SK-N-SH (cell line): ENCODE measurements around the gene MRPL12. TPM values are rescaled to one million over a fixed set of nuclear protein-coding genes. Genes with fewer than 3 reads are reported as not detected.

ENCODE experiments used
- CTCF ChIA-PET: fragments of 300-600, 350-600 bp; formaldehyde crosslinking; extraction: SDS; loops from one replicate; lab custom pipeline; 2021; lab: Yijun Ruan, JAX
- POLR2A ChIA-PET: fragments of 350-600 bp; sonication (Branson Sonifier 250); formaldehyde crosslinking; extraction: SDS; loops from one replicate; lab custom pipeline; 2020; ENCODE audit warnings: antibody characterized with exemption, inconsistent platforms; lab: Yijun Ruan, JAX
- DNase-seq: peaks from one replicate; pipeline ENCODE4 v3.0.0; 2012
- H2AFZ ChIP-seq: fragments of 200-600 bp; sonication (generic); 2 replicates; pipeline ENCODE4 v1.8.1; 2016; ENCODE audit warnings: antibody characterized with exemption, mild to moderate bottlenecking, low read depth
- H3F3A ChIP-seq: fragments of 200-600 bp; sonication (generic); replicated peaks from 2 replicates; pipeline ENCODE3; 2016; ENCODE audit warnings: antibody characterized with exemption, mild to moderate bottlenecking; ENCODE audit not compliant: insufficient read depth
- H3K27ac ChIP-seq, 2 experiments: fragments of 200-500 bp in 1 of 2; fragments of 200-600 bp in 1 of 2; sonication (Bioruptor generic) in 1 of 2; sonication (generic), shearing (Covaris generic) in 1 of 2; 2 replicates each; pipeline versions ENCODE4 v1.5.1 to v1.6.1; 2014 to 2016; ENCODE audit warnings: low read depth in 2 of 2, inconsistent platforms in 1 of 2, low read length in 1 of 2, mild to moderate bottlenecking in 1 of 2, mixed read lengths in 1 of 2
- H3K27me3 ChIP-seq: fragments of 200-600 bp; sonication (generic), shearing (Covaris generic); 2 replicates; pipeline ENCODE4 v1.6.1; 2016; ENCODE audit warnings: mixed run types; ENCODE audit not compliant: insufficient read depth
- H3K36me3 ChIP-seq, 2 experiments: fragments of 200-500 bp in 1 of 2; fragments of 200-600 bp in 1 of 2; sonication (Bioruptor generic) in 1 of 2; sonication (generic) in 1 of 2; replicated peaks in 1 of 2; 2 replicates each; pipeline versions ENCODE3 to v1.5.1; 2014 to 2016; ENCODE audit warnings: low read length in 1 of 2, mild to moderate bottlenecking in 1 of 2; ENCODE audit not compliant: insufficient read depth in 2 of 2, control insufficient read depth in 1 of 2
- H3K4me1 ChIP-seq, 2 experiments: fragments of 200-500 bp in 1 of 2; fragments of 200-600 bp in 1 of 2; sonication (Bioruptor generic) in 1 of 2; sonication (generic), shearing (Covaris generic) in 1 of 2; 2 replicates each; pipeline versions ENCODE4 v1.5.1 to v1.6.1; 2014 to 2016; ENCODE audit warnings: low read depth in 1 of 2, low read length in 1 of 2, mixed run types in 1 of 2; ENCODE audit not compliant: insufficient read depth in 2 of 2, control insufficient read depth in 1 of 2
- H3K4me2 ChIP-seq: fragments of 200-600 bp; sonication (generic), shearing (Covaris generic); 2 replicates; pipeline ENCODE4 v1.6.1; 2017; ENCODE audit warnings: mixed run types
- H3K4me3 ChIP-seq, 2 experiments: fragments of 200-500 bp in 1 of 2; fragments of 200-600 bp in 1 of 2; sonication (Bioruptor generic) in 1 of 2; sonication (generic), shearing (Covaris generic) in 1 of 2; 2 replicates each; pipeline versions ENCODE4 v1.5.1 to v1.8.1; 2014 to 2016; ENCODE audit warnings: low read depth in 2 of 2, inconsistent platforms in 1 of 2, low read length in 1 of 2, mild to moderate bottlenecking in 1 of 2, mixed read lengths in 1 of 2, moderate library complexity in 1 of 2
- H3K79me2 ChIP-seq: fragments of 200-600 bp; sonication (generic); 2 replicates; pipeline ENCODE4 v1.8.1; 2017; ENCODE audit warnings: mild to moderate bottlenecking; ENCODE audit not compliant: insufficient read depth
- H3K9ac ChIP-seq: fragments of 200-600 bp; sonication (generic); 2 replicates; pipeline ENCODE4 v1.6.1; 2017; ENCODE audit warnings: mixed run types
- H3K9me2 ChIP-seq: fragments of 200-600 bp; sonication (generic); 2 replicates; pipeline ENCODE4 v1.6.1; 2017; ENCODE audit warnings: mixed run types
- H3K9me3 ChIP-seq: fragments of 200-600 bp; sonication (generic); 2 replicates; pipeline ENCODE4 v1.6.1; 2017; ENCODE audit warnings: mixed run types, mild to moderate bottlenecking, moderate library complexity
- H4K20me1 ChIP-seq: fragments of 200-600 bp; sonication (generic); 2 replicates; pipeline ENCODE4 v1.6.1; 2017; ENCODE audit warnings: mild to moderate bottlenecking, mixed run types; ENCODE audit not compliant: insufficient read depth
- CHD2 ChIP-seq: fragments of 150-350 bp; IDR thresholded peaks from 2 replicates; pipeline ENCODE4 v1.6.1; 2018; ENCODE audit warnings: low read length; ENCODE audit not compliant: partially characterized antibody
- ELF1 ChIP-seq: IDR thresholded peaks from 2 replicates; pipeline ENCODE4 v1.4.0; 2012
- EP300 ChIP-seq, 2 experiments: IDR thresholded peaks; 2 replicates each; pipeline versions ENCODE4 v1.4.0 to v1.6.1; 2012; ENCODE audit warnings: borderline replicate concordance in 1 of 2, low read depth in 1 of 2, low read length in 1 of 2
- EZH2phosphoT487 ChIP-seq: fragments of 200-600 bp; sonication (generic); IDR thresholded peaks from 2 replicates; pipeline ENCODE4 v1.6.1; 2017; ENCODE audit warnings: low read depth, mixed run types, mild to moderate bottlenecking, antibody characterized with exemption, moderate library complexity, borderline replicate concordance
- FOSL2 ChIP-seq: IDR thresholded peaks from 2 replicates; pipeline ENCODE4 v1.4.0; 2012; ENCODE audit warnings: low read depth, mild to moderate bottlenecking, moderate library complexity, borderline replicate concordance
- GATA2 ChIP-seq: sonication (generic); formaldehyde crosslinking; IDR thresholded peaks from 2 replicates; pipeline ENCODE4 v1.5.0; 2020; ENCODE audit warnings: mild to moderate bottlenecking, missing genetic modification reagents
- NRF1 ChIP-seq: IDR thresholded peaks from 2 replicates; pipeline ENCODE4 v1.6.1; 2012; ENCODE audit warnings: low read depth, mild to moderate bottlenecking, low read length
- POLR2AphosphoS5 ChIP-seq: IDR thresholded peaks from 2 replicates; pipeline ENCODE4 v1.6.1; 2012; ENCODE audit warnings: low read depth, low read length
- RCOR1 ChIP-seq: fragments of 150-350 bp; IDR thresholded peaks from 2 replicates; pipeline ENCODE4 v1.6.1; 2017; ENCODE audit warnings: antibody characterized with exemption, low read length
- SIN3A ChIP-seq: IDR thresholded peaks from 2 replicates; pipeline ENCODE4 v1.6.1; 2012; ENCODE audit warnings: low read depth, mild to moderate bottlenecking, low read length, moderate library complexity, borderline replicate concordance
- TCF12 ChIP-seq: IDR thresholded peaks from 2 replicates; pipeline ENCODE4 v1.4.0; 2012
- TEAD4 ChIP-seq: IDR thresholded peaks from 2 replicates; pipeline ENCODE4 v1.4.0; 2012; ENCODE audit warnings: mild to moderate bottlenecking, borderline replicate concordance; ENCODE audit not compliant: insufficient read depth
- WGBS: methylation state at CpG from one replicate; pipeline ENCODE4 v1.1.6; 2017; ENCODE audit warnings: low lambda C conversion rate; 5-methylcytosine and 5-hydroxymethylcytosine counted together
- polyA plus RNA-seq, 3 experiments: library from polyadenylated mRNA; depleted of rRNA; stranded (reverse); fragments of >200 nt; gene quantifications; 2 replicates each; pipeline ENCODE4 v1.2.3, GENCODE V29; 2012
- TF ChIP-seq, protein P1 (sequence below): IDR thresholded peaks from 2 replicates; pipeline ENCODE4 v1.4.0; 2012; ENCODE audit warnings: low read depth
- TF ChIP-seq, protein P2 (sequence below): fragments of 150-350 bp; IDR thresholded peaks from 2 replicates; pipeline ENCODE4 v1.6.1; 2017; ENCODE audit warnings: antibody characterized with exemption, low read length, low read depth, borderline replicate concordance

Gene MRPL12
- polyA plus RNA-seq, 1 of the 3 experiments (the other 2 are of a cell fraction) = 322 TPM

- Histone ChIP-seq H3K27ac (no peak overlapping the region), H3K36me3 (peaks cover 0 to 9% of the 10 kb centered on the region in 2 experiments), H3K9ac (no peak overlapping the region), H2AFZ (no peak overlapping the region), H3F3A (peaks cover 11% of the 10 kb centered on the region), H3K4me3 (no peak overlapping the region), H3K9me3 (no peaks in the 10 kb centered on the region), H3K4me1 (peaks cover 17 to 26% of the 10 kb centered on the region in 2 experiments; a peak in 3 of 4 replicates), H3K4me2 (no peak overlapping the region), H3K9me2 (no peaks in the 10 kb centered on the region), H3K79me2 (peaks cover 24% of the 10 kb centered on the region; the same call in 1 of the 2 replicates), H3K27me3 (no peaks in the 10 kb centered on the region), H4K20me1 (no peaks in the 10 kb centered on the region)
- CTCF ChIA-PET = interaction anchor here (0.8 to 1.2 kb wide), 2 partner anchors 19 to 99 kb away, joined by 3 to 4 read pairs; no protein-coding TSS in a partner anchor
- TF ChIP-seq NRF1 (no peak), TCF12 (no peak), FOSL2 (no peak), CHD2 (no peak), ELF1 (no peak)
- POLR2A ChIA-PET = interaction anchor here (1.9 kb wide), 1 partner anchor 13 kb away, joined by 9 read pairs; the partner anchor contains the start of gene MRPL12
- WGBS = 93% methylated on average over 36 of the region's 43 CpGs
- DNase-seq = no peak
Observed at GRCh38 chr17:81715872-81716673, 12.9 kb downstream of the MRPL12 start.

- Histone ChIP-seq H4K20me1 (no peaks in the 10 kb centered on the region), H3K9ac (no peak overlapping the region), H3K9me3 (no peaks in the 10 kb centered on the region), H3K36me3 (peaks cover 0 to 9% of the 10 kb centered on the region in 2 experiments), H2AFZ (no peak overlapping the region), H3K79me2 (peaks cover 24% of the 10 kb centered on the region; the same call in 1 of the 2 replicates), H3K4me3 (no peak overlapping the region), H3K9me2 (no peaks in the 10 kb centered on the region), H3K4me1 (peaks cover 12 to 22% of the 10 kb centered on the region in 2 experiments; a peak in 3 of 4 replicates), H3K27me3 (no peaks in the 10 kb centered on the region), H3F3A (peaks cover 11% of the 10 kb centered on the region), H3K4me2 (no peak overlapping the region), H3K27ac (no peak overlapping the region)
- ChIA-PET POLR2A (no interaction called here), CTCF (interaction anchor here (1.1 to 1.2 kb wide), 2 partner anchors 12 to 18 kb away, joined by 3 to 4 read pairs; no protein-coding TSS in a partner anchor)
- no peak for TF ChIP-seq POLR2AphosphoS5
- TF ChIP-seq, protein P1, sequence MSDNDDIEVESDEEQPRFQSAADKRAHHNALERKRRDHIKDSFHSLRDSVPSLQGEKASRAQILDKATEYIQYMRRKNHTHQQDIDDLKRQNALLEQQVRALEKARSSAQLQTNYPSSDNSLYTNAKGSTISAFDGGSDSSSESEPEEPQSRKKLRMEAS = no peak
- TF ChIP-seq, protein P2, sequence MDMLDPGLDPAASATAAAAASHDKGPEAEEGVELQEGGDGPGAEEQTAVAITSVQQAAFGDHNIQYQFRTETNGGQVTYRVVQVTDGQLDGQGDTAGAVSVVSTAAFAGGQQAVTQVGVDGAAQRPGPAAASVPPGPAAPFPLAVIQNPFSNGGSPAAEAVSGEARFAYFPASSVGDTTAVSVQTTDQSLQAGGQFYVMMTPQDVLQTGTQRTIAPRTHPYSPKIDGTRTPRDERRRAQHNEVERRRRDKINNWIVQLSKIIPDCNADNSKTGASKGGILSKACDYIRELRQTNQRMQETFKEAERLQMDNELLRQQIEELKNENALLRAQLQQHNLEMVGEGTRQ = no peak
- no peak for TF ChIP-seq SIN3A
- no peak for TF ChIP-seq GATA2 (CRISPR knock-in tag)
- TF ChIP-seq TEAD4 = no peak
- TF ChIP-seq CHD2 = no peak
- TF ChIP-seq NRF1 = no peak
- TF ChIP-seq EP300 (IDR thresholded peaks at IDR 0.05; ENCODE audit: borderline replicate concordance in 1 of 2, low read depth in 1 of 2, low read length in 1 of 2) = no peak
- no peak for TF ChIP-seq EZH2phosphoT487
- no peak for TF ChIP-seq RCOR1
- no peak for TF ChIP-seq FOSL2
- WGBS = 93% methylated on average over 10 of the region's 12 CpGs
- no peak for DNase-seq
Observed at GRCh38 chr17:81716674-81716996, 13.5 kb downstream of the MRPL12 start.
